Nephron (organoid): ENCODE data around the gene RABEP2.
"Not testable (repeated sequence)": the region's sequence is repeated elsewhere in the genome, so short reads cannot be mapped to it uniquely, and the experiment has no call there.

Experiments used
- H3K27ac Mint-ChIP-seq, 3 experiments: 2 replicates each; pipeline ENCODE4 v1.8.0; 2020; ENCODE audit warnings: mixed read lengths in 3 of 3, mild to moderate bottlenecking in 2 of 3, moderate library complexity in 1 of 3
- H3K27me3 Mint-ChIP-seq: 2 replicates; pipeline ENCODE4 v1.8.0; 2021; ENCODE audit warnings: low read depth, mild to moderate bottlenecking, moderate library complexity, mixed read lengths
- H3K36me3 Mint-ChIP-seq: 2 replicates; pipeline ENCODE4 v1.8.0; 2020; ENCODE audit warnings: low read depth, mixed read lengths
- H3K4me1 Mint-ChIP-seq: 2 replicates; pipeline ENCODE4 v1.8.0; 2020; ENCODE audit warnings: mixed read lengths
- H3K4me3 Mint-ChIP-seq, 3 experiments: 2 replicates each; pipeline ENCODE4 v1.8.0; 2020; ENCODE audit warnings: mild to moderate bottlenecking in 3 of 3, mixed read lengths in 3 of 3, moderate library complexity in 2 of 3
- H3K9me3 Mint-ChIP-seq: 2 replicates; pipeline ENCODE4 v1.8.0; 2020; ENCODE audit warnings: mixed read lengths
- TF ChIP-seq, protein P1 (sequence below), 3 experiments: fragments of 200-600 bp; sonication (generic); IDR thresholded peaks; one replicate each; pipeline ENCODE4 v1.5.0; 2021; ENCODE audit warnings: antibody characterized with exemption in 3 of 3; ENCODE audit not compliant: unreplicated experiment in 3 of 3

Gene RABEP2

DNA sequence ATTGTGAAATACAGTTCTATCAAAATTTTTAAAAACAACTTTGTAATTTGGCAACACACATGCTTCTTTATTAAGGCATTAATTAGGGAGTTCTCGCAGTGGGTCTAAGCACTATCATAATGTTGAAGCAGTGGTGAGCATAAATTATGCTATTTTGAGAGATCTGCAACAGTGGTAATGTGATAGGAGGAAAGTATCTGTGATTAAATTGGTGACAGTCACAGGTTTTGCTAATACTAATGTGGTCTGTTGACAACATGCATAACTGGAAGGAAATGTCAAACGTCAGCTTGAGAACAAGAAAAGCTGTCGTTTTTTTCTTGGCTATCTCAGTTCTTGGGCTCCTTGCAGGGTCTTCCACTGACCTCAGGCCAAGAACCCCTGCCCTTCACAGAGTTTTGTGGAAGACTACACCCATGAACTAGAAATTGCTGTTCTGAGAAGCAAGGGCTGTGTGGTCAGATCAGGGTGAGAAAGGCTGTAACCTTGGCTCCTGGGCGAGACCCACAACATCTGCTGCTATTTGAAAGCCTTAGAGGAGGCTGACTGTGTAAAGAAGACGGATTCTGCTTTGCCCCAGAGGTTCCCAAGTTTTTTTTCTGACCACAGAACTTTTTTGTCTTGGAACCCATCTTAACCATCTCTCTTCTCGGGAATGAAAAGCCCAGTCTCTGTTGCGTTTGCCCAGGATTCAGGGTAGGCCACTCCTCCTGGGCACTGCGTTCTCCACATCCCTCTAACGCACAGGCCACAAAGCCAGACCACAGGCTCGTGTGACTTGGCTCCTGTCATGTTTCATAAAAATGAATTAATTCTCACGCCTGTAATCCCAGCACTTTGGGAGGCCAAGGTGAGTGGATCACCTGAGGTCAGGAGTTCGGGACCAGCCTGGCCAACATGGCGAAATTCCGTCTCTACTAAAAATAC is 32.8 kb downstream of the RABEP2 start:
- no peaks in the 10 kb centered on the region for H3K36me3 Mint-ChIP-seq
- no peaks in the 10 kb centered on the region for H3K27me3 Mint-ChIP-seq
- no peaks in the 10 kb centered on the region for H3K4me1 Mint-ChIP-seq
- H3K9me3 Mint-ChIP-seq: no peaks in the 10 kb centered on the region
- no peak overlapping the region for H3K27ac Mint-ChIP-seq
- no peak overlapping the region for H3K4me3 Mint-ChIP-seq
- TF ChIP-seq, protein P1, sequence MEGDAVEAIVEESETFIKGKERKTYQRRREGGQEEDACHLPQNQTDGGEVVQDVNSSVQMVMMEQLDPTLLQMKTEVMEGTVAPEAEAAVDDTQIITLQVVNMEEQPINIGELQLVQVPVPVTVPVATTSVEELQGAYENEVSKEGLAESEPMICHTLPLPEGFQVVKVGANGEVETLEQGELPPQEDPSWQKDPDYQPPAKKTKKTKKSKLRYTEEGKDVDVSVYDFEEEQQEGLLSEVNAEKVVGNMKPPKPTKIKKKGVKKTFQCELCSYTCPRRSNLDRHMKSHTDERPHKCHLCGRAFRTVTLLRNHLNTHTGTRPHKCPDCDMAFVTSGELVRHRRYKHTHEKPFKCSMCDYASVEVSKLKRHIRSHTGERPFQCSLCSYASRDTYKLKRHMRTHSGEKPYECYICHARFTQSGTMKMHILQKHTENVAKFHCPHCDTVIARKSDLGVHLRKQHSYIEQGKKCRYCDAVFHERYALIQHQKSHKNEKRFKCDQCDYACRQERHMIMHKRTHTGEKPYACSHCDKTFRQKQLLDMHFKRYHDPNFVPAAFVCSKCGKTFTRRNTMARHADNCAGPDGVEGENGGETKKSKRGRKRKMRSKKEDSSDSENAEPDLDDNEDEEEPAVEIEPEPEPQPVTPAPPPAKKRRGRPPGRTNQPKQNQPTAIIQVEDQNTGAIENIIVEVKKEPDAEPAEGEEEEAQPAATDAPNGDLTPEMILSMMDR (IDR thresholded peaks at IDR 0.05; ENCODE audit: unreplicated experiment in 3 of 3): no peak

DNA sequence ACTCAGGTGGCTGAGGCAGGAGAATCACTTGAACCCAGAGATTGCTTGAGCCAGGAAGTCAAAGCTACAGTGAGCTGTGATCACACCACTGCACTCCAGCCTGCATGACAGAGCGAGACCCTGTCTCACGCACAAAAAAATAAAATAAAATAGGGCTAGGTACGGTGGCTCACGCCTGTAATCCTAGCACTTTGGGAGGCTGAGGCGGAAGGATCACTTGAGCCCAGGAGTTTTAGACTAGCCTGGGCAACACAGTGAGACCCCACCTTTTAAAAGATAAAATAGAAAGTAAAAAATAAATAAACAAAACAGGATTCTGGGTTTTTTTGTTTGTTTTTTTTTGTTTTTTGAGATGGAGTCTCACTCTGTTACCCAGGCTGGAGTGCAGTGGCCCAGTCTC is 34.7 kb downstream of the RABEP2 start:
- not testable (repeated sequence) for H3K4me1 Mint-ChIP-seq, H3K27me3 Mint-ChIP-seq, H3K27ac Mint-ChIP-seq, H3K4me3 Mint-ChIP-seq, H3K36me3 Mint-ChIP-seq, H3K9me3 Mint-ChIP-seq

DNA sequence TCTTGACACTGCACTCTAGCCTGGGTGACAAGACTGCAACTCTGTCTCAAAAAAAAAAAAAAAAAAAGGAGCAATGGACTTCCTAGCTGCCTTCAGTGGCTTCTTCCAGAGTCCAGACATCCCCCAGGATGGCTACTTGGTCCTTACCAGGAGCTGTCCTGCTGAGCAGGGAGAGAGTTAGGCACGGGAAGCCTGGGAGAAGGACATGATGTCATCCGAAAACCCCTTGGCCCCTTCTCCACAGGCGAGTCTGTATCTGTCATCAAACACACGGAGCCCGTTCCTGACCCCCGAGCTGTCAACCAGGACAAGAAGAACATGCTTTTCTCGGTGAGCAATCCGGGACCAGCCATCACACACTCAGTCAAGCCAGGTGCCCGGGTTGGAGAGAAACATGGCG is 38.1 kb downstream of the RABEP2 start:
- TF ChIP-seq, protein P1 (IDR thresholded peaks at IDR 0.05; ENCODE audit: unreplicated experiment in 3 of 3): no peak
- H3K4me1 Mint-ChIP-seq: peaks cover 13% of the 10 kb centered on the region

DNA sequence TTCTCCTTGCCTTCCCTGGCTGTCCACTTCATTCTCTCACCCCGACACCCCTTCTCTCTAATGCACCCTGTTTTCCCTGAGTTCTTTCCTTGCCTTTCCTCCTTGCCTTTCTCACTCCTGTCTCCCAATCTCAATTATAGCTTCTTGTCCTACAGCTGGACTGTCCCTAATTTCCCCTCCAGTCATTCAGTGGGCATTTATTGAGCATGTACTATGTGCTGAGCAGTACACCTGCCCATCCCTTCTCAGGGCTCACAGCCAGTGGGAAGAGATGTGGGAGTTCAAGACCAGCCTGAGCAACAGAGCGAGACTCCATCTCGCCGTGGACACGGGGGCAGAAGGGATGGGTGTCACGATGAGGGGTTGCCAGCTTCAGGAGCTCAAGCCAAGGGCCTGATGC is 41.0 kb downstream of the RABEP2 start:
- Mint-ChIP-seq H3K36me3 (no peaks in the 10 kb centered on the region), H3K9me3 (no peaks in the 10 kb centered on the region), H3K27me3 (no peaks in the 10 kb centered on the region), H3K4me3 (peak overlapping the region; percentile 10 to 19 (median 13)), H3K27ac (peak overlapping the region in 2 of 3 experiments; percentile 27 to 76), H3K4me1 (peaks cover 29% of the 10 kb centered on the region)
- TF ChIP-seq, protein P1 (IDR thresholded peaks at IDR 0.05; ENCODE audit: unreplicated experiment in 3 of 3): no peak

More for the DNA sequence above, 38.1 kb downstream of the RABEP2 start:
- Mint-ChIP-seq H3K27ac (no peak overlapping the region), H3K4me3 (no peak overlapping the region), H3K9me3 (no peaks in the 10 kb centered on the region), H3K36me3 (no peaks in the 10 kb centered on the region), H3K27me3 (no peaks in the 10 kb centered on the region)

DNA sequence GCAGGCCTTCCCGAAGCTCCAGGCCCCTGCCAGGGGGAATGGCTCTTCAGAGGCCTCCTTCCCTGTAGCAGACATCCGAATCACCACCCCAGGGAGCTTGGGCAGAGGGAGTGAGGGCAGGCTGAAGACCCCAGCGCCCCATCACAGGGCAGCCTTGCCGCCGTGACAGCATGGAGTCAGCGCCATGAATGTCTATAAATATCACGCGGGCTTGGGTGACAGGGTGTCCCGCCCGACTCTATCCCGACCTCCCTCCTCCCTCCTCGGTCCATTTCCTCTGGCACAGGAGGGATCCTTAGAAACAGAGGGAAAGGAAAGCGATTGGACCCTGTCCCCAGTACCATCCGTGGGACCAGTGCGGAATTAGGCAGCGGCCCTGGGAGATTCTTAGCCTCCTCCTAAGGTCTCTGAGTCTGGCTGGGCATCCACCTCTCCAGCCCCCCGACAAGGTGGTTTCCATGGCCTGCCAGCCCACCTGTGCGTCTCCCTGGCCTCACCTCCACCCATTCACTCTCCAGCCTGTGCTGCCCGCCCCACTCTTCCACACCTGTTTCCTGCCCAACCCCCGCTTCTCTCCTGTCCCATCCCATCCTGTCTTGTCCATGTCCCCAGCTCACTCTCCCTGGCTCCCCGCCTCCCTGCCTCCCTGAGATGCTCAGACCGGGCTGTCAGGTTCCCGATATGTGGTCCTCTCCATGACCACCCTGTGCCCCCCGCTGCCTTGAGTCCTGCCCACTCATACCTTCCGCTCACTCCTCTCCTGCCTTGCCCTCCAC is 41.6 kb downstream of the RABEP2 start:
- no peaks in the 10 kb centered on the region for H3K36me3 Mint-ChIP-seq
- peaks cover 36% of the 10 kb centered on the region for H3K4me1 Mint-ChIP-seq
- peak overlapping the region in 2 of 3 experiments; percentile 27 to 76 for H3K27ac Mint-ChIP-seq
- H3K27me3 Mint-ChIP-seq: no peaks in the 10 kb centered on the region
- peak overlapping the region; percentile 10 to 19 (median 13) for H3K4me3 Mint-ChIP-seq
- TF ChIP-seq, protein P1 (IDR thresholded peaks at IDR 0.05; ENCODE audit: unreplicated experiment in 3 of 3): no peak
- H3K9me3 Mint-ChIP-seq: no peaks in the 10 kb centered on the region

DNA sequence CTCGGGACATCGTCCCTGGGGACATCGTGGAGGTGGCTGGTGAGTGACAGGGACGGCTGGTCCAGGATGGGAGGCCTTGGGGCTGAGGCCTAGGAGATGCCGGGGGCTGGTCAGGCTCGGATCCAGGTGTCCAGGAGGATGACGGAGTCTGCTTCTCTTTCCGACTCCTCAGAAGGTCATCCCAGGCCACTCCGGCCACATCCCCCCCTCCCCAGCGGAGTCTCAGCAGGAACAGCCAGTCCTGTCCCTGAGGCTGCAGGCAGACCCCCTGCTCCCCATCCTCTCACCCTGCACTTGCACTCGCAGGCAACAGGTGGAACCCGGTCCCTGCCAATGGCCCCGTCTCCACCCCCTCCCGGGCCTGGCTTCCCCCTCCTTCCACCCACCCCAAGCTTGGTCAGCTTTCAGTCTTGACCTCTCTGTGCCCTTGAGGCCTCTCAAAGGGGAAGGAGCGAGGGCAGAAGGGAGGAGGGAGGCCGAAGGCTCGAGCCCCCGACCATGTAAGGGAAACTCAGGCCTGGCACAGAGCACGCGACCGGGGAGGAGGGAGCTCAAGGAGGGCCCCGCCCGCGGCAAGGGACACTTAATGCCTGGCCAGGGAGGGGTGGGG is 42.4 kb downstream of the RABEP2 start:
- Mint-ChIP-seq H3K4me3 (peak overlapping the region; percentile 72 to 74 (median 74)), H3K27me3 (no peaks in the 10 kb centered on the region), H3K9me3 (no peaks in the 10 kb centered on the region), H3K27ac (peak overlapping the region in 2 of 3 experiments; percentile 27 to 76), H3K36me3 (no peaks in the 10 kb centered on the region), H3K4me1 (peaks cover 43% of the 10 kb centered on the region)
- TF ChIP-seq, protein P1 (IDR thresholded peaks at IDR 0.05; ENCODE audit: unreplicated experiment in 3 of 3): peak in 1 of 3 experiments; percentile 41

DNA sequence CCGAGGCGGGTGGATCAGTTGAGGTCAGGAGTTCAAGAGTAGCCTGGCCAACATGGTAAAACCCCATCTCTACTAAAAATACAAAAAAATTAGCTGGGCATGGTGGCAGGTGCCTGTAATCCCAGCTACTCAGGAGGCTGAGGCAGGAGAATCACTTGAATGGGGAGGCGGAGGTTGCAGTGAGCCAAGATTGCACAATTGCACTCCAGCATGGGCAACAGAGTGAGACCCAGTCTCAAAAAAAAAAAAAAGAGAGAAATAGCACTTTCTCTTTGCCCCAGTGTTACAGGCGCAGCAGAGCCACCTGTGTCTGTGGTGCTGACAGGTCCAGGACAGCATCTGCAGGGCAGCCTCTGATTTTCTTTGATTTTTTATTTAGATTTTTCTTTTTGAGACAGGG is 43.5 kb downstream of the RABEP2 start:
- not testable (repeated sequence) for H3K36me3 Mint-ChIP-seq
- H3K4me1 Mint-ChIP-seq: peaks cover 50% of the 10 kb centered on the region
- H3K27ac Mint-ChIP-seq: peak overlapping the region in 1 of 3 experiments; percentile 25

More for the DNA sequence above, 43.5 kb downstream of the RABEP2 start:
- peak overlapping the region; percentile 89 to 91 (median 89) for H3K4me3 Mint-ChIP-seq
- not testable (repeated sequence) for H3K9me3 Mint-ChIP-seq, H3K27me3 Mint-ChIP-seq
